Activated CD8-positive, alpha-beta T cell treated with anti-CD3 and anti-CD28 coated beads for 36 hours (primary cell): ENCODE results near the gene F11. TPM values are rescaled to one million over a fixed set of nuclear protein-coding genes. Genes with fewer than 3 reads are reported as not detected.
"Not testable (repeated sequence)": the region's sequence is repeated elsewhere in the genome, so short reads cannot be mapped to it uniquely, and the experiment has no call there.

Source experiments
- ATAC-seq: fragments of 200-7000 bp; cut with Tn5 transposase; one replicate; pipeline ENCODE4 v1.10.0; 2021; ENCODE audit warnings: mild to moderate bottlenecking, moderate library complexity
- CTCF ChIA-PET: fragments of 350-600 bp; sonication (Branson Sonifier 250); formaldehyde crosslinking; loops from one replicate; lab custom pipeline; 2021; ENCODE audit warnings: antibody characterized with exemption; lab: Charles Lee
- POLR2A ChIA-PET: fragments of 350-600 bp; sonication (Branson Sonifier 250); formaldehyde crosslinking; loops from one replicate; lab custom pipeline; 2021; ENCODE audit warnings: antibody characterized with exemption; lab: Charles Lee
- DNase-seq: peaks from one replicate; pipeline ENCODE4 v3.0.0-alpha.2; 2020
- H3K27ac Mint-ChIP-seq: one replicate; pipeline ENCODE4 v1.8.0; 2021; ENCODE audit warnings: mild to moderate bottlenecking, mixed read lengths
- H3K27me3 Mint-ChIP-seq: one replicate; pipeline ENCODE4 v1.8.0; 2021; ENCODE audit warnings: mixed read lengths
- H3K36me3 Mint-ChIP-seq: one replicate; pipeline ENCODE4 v1.8.0; 2021; ENCODE audit warnings: low read depth, mixed read lengths
- H3K4me1 Mint-ChIP-seq: one replicate; pipeline ENCODE4 v1.8.0; 2021; ENCODE audit warnings: low read depth, mixed read lengths
- H3K4me3 Mint-ChIP-seq: one replicate; pipeline ENCODE4 v1.8.0; 2021; ENCODE audit warnings: mild to moderate bottlenecking, moderate library complexity, mixed read lengths
- H3K9me3 Mint-ChIP-seq: one replicate; pipeline ENCODE4 v1.8.0; 2021; ENCODE audit warnings: mixed read lengths
- intact Hi-C: fragments of 100-400 bp; cut with micrococcal nuclease; formaldehyde crosslinking; loops from one replicate; pipeline ENCODE4 v1.10.0; 2022
- total RNA-seq, 2 experiments: library from RNA; stranded (reverse); gene quantifications; one replicate each; pipeline ENCODE4 v1.2.3, GENCODE V29; 2021
- TF ChIP-seq, protein P1 (sequence below): fragments of 200-600 bp; IDR thresholded peaks from one replicate; pipeline ENCODE4 v1.8.0; 2022; ENCODE audit warnings: antibody characterized with exemption, mild to moderate bottlenecking

Gene F11
- total RNA-seq, 2 experiments from 2014 or later: not detected

GRCh38 chr4:186236126-186236525 lies 29.9 kb upstream of the F11 start:
- ChIA-PET POLR2A (no interaction called here), CTCF (no interaction called here)
- Mint-ChIP-seq H3K27ac (no peak overlapping the region), H3K4me1 (no peaks in the 10 kb centered on the region), H3K4me3 (no peak overlapping the region), H3K9me3 (peaks cover 2% of the 10 kb centered on the region), H3K27me3 (no peaks in the 10 kb centered on the region), H3K36me3 (no peaks in the 10 kb centered on the region)
- no peak for ATAC-seq
- TF ChIP-seq, protein P1, sequence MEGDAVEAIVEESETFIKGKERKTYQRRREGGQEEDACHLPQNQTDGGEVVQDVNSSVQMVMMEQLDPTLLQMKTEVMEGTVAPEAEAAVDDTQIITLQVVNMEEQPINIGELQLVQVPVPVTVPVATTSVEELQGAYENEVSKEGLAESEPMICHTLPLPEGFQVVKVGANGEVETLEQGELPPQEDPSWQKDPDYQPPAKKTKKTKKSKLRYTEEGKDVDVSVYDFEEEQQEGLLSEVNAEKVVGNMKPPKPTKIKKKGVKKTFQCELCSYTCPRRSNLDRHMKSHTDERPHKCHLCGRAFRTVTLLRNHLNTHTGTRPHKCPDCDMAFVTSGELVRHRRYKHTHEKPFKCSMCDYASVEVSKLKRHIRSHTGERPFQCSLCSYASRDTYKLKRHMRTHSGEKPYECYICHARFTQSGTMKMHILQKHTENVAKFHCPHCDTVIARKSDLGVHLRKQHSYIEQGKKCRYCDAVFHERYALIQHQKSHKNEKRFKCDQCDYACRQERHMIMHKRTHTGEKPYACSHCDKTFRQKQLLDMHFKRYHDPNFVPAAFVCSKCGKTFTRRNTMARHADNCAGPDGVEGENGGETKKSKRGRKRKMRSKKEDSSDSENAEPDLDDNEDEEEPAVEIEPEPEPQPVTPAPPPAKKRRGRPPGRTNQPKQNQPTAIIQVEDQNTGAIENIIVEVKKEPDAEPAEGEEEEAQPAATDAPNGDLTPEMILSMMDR: no peak
- DNase-seq: no peak
- intact Hi-C loops: no loop called here

- no peaks in the 10 kb centered on the region for H3K4me1 Mint-ChIP-seq
- DNase-seq (no peak), ATAC-seq (no peak)
- ChIA-PET CTCF (no interaction called here), POLR2A (no interaction called here)
- H3K36me3 Mint-ChIP-seq: no peaks in the 10 kb centered on the region
- peaks cover 2% of the 10 kb centered on the region for H3K9me3 Mint-ChIP-seq
- no peaks in the 10 kb centered on the region for H3K27me3 Mint-ChIP-seq
- no peak overlapping the region for H3K27ac Mint-ChIP-seq
- TF ChIP-seq, protein P1: no peak
- intact Hi-C loops: no loop called here
- no peak overlapping the region for H3K4me3 Mint-ChIP-seq
These were observed 25.5 kb upstream of the F11 start for GRCh38 chr4:186240452-186240847.

- Mint-ChIP-seq H3K9me3 (peaks cover 4% of the 10 kb centered on the region), H3K4me1 (no peaks in the 10 kb centered on the region), H3K4me3 (no peak overlapping the region), H3K27me3 (no peaks in the 10 kb centered on the region), H3K36me3 (peaks cover 3% of the 10 kb centered on the region), H3K27ac (no peak overlapping the region)
- no peak for DNase-seq
- POLR2A ChIA-PET: interaction anchor here (0.7 kb wide), 1 partner anchor 310 kb away, joined by 3 read pairs; no protein-coding TSS in a partner anchor
- TF ChIP-seq, protein P1: no peak
- ATAC-seq: no peak
- CTCF ChIA-PET: no interaction called here
- intact Hi-C loops: no loop called here
These were observed 25.0 kb upstream of the F11 start for GRCh38 chr4:186240848-186241491.

DNA sequence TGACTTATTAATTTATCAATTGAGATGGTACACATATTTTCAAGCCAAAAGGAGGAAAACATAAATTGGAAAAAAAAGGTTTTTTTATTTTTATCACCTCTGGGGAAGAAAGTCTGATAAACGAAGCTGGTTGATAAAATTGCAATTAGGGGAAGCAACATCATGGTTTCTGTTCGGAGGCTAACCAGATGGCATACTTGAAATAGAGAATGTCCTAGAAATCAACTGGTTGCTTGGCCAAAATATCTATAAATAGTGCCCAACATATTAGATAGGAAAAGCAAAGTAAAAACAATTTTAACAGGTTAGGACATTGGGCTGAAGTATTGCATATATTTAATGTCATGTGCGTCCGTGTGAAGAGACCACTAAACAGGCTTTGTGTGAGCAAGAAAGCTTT lies 24.4 kb upstream of the F11 start:
- Mint-ChIP-seq H3K27ac (no peak overlapping the region), H3K4me1 (no peaks in the 10 kb centered on the region), H3K27me3 (no peaks in the 10 kb centered on the region), H3K4me3 (no peak overlapping the region), H3K9me3 (peaks cover 10% of the 10 kb centered on the region), H3K36me3 (peaks cover 5% of the 10 kb centered on the region)
- intact Hi-C loops: no loop called here
- POLR2A ChIA-PET: interaction anchor here (0.7 kb wide), 1 partner anchor 310 kb away, joined by 3 read pairs; no protein-coding TSS in a partner anchor
- ATAC-seq (no peak), DNase-seq (no peak)
- CTCF ChIA-PET: no interaction called here
- TF ChIP-seq, protein P1: no peak

DNA sequence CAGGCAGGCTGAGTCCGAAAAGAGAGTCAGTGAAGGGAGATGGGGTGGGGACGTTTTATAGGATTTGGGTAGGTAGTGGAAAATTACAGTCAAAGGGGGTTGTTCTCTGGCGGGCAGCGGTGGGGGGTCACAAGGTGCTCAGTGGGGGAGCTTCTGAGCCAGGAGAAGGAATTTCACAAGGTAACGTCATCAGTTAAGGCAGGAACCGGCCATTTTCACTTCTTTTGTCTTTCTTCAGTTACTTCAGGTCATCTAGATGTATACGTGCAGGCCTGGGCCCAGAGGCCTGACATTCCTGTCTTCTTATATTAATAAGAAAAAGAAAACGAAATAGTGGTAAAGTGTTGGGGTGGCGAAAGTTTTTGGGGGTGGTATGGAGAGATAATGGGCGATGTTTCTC lies 24.0 kb upstream of the F11 start:
- DNase-seq, H3K36me3 Mint-ChIP-seq, H3K27ac Mint-ChIP-seq, CTCF ChIA-PET, H3K27me3 Mint-ChIP-seq, H3K4me1 Mint-ChIP-seq, H3K4me3 Mint-ChIP-seq, POLR2A ChIA-PET, ATAC-seq, H3K9me3 Mint-ChIP-seq, intact Hi-C loops: not testable (repeated sequence)
